Liver (tissue), 9 donors: ENCODE measurements around the gene CKMT2. TPM values are rescaled to one million over a fixed set of nuclear protein-coding genes. Genes with fewer than 3 reads are reported as not detected.

ENCODE experiments used
- DNase-seq: peaks from one replicate; pipeline ENCODE4 v3.0.0-alpha.2; 2017; ENCODE audit warnings: low spot score
- H3K27ac ChIP-seq, 2 donors: one replicate each; pipeline ENCODE4 v1.7.0; 2013; ENCODE audit warnings: inconsistent platforms in 2 of 2, low read length in 2 of 2, control low read depth in 1 of 2, low read depth in 1 of 2, mild to moderate bottlenecking in 1 of 2
- H3K27me3 ChIP-seq, 4 donors: one replicate each; pipeline versions ENCODE4 v1.6.1 to v1.7.0; 2013; ENCODE audit warnings: low read length in 3 of 4, inconsistent platforms in 1 of 4, mild to moderate bottlenecking in 1 of 4, moderate library complexity in 1 of 4; ENCODE audit not compliant: control insufficient read depth in 4 of 4, insufficient read depth in 4 of 4
- H3K36me3 ChIP-seq, 4 donors: one replicate each; pipeline versions ENCODE4 v1.6.1 to v1.7.0; 2013; ENCODE audit warnings: low read length in 3 of 4, mild to moderate bottlenecking in 3 of 4, low read depth in 1 of 4, moderate library complexity in 1 of 4; ENCODE audit not compliant: control insufficient read depth in 4 of 4, insufficient read depth in 3 of 4
- H3K4me1 ChIP-seq, 4 donors: one replicate each; pipeline versions ENCODE4 v1.6.1 to v1.7.0; 2013; ENCODE audit warnings: low read length in 3 of 4, mild to moderate bottlenecking in 3 of 4, moderate library complexity in 1 of 4; ENCODE audit not compliant: control insufficient read depth in 4 of 4, insufficient read depth in 4 of 4
- H3K4me3 ChIP-seq, 3 donors: one replicate each; pipeline versions ENCODE4 v1.6.1 to v1.7.0; 2013; ENCODE audit warnings: low read length in 3 of 3, control low read depth in 1 of 3, low read depth in 1 of 3, mild to moderate bottlenecking in 1 of 3
- H3K9ac ChIP-seq, 2 donors: one replicate each; pipeline ENCODE4 v1.7.0; 2013; ENCODE audit warnings: low read length in 2 of 2, mild to moderate bottlenecking in 2 of 2, moderate library complexity in 2 of 2, control low read depth in 1 of 2, low read depth in 1 of 2
- H3K9me3 ChIP-seq, 4 donors: one replicate each; pipeline versions ENCODE4 v1.6.1 to v1.7.0; 2013; ENCODE audit warnings: low read length in 3 of 4; ENCODE audit not compliant: control insufficient read depth in 4 of 4
- CTCF ChIP-seq: fragments of 150-350 bp; IDR thresholded peaks from 2 replicates; pipeline ENCODE4 v1.5.1; 2017; ENCODE audit warnings: improper control_type of control experiment, low read depth, low read length; ENCODE audit not compliant: missing input control
- EGR1 ChIP-seq, 2 donors: IDR thresholded peaks; 2 replicates each; pipeline ENCODE4 v1.6.1; 2016 to 2018; ENCODE audit warnings: antibody characterized with exemption in 2 of 2, low read depth in 2 of 2
- MAX ChIP-seq: IDR thresholded peaks from 2 replicates; pipeline ENCODE4 v1.6.1; 2016; ENCODE audit warnings: antibody characterized with exemption
- NR2F2 ChIP-seq: IDR thresholded peaks from 2 replicates; pipeline ENCODE4 v1.6.1; 2016; ENCODE audit warnings: antibody characterized with exemption
- RXRA ChIP-seq, 2 donors: IDR thresholded peaks; 2 replicates each; pipeline ENCODE4 v1.6.1; 2017 to 2018; ENCODE audit warnings: antibody characterized with exemption in 2 of 2, mild to moderate bottlenecking in 1 of 2
- SP1 ChIP-seq: IDR thresholded peaks from 2 replicates; pipeline ENCODE4 v1.6.1; 2018; ENCODE audit warnings: antibody characterized with exemption, mild to moderate bottlenecking
- TAF1 ChIP-seq: conservative IDR thresholded peaks from 2 replicates; pipeline ENCODE4 v1.6.1; 2016; ENCODE audit warnings: antibody characterized with exemption, mild to moderate bottlenecking
- WGBS: extraction: QIAGEN DNeasy Blood & Tissue Kit; methylation state at CpG from one replicate; pipeline ENCODE4 v1.1.7; 2013; 5-methylcytosine and 5-hydroxymethylcytosine counted together
- polyA plus RNA-seq, 2 donors: library from polyadenylated mRNA; stranded (reverse) in 1 of 2; unstranded in 1 of 2; fragments of 200-250 nt in 1 of 2; fragments of >200 nt in 1 of 2; fragmentation: Nextera tagmentation in 1 of 2; extraction: Ambion mirVana in 1 of 2; gene quantifications; one replicate each; pipeline versions ENCODE4 v1.2.1 to v1.2.3, GENCODE V29; 2013 to 2015
- total RNA-seq, 2 donors: library from RNA; depleted of rRNA; stranded (reverse); fragments of >200 nt; gene quantifications; one replicate each; pipeline ENCODE4 v1.2.3, GENCODE V29; 2014
- TF ChIP-seq, protein P1 (sequence below): IDR thresholded peaks from 2 replicates; pipeline ENCODE4 v1.6.1; 2016; ENCODE audit warnings: antibody characterized with exemption, mild to moderate bottlenecking
- TF ChIP-seq, protein P2 (sequence below): IDR thresholded peaks from 2 replicates; pipeline ENCODE4 v1.6.1; 2016; ENCODE audit warnings: antibody characterized with exemption
- donor health status: healthy.
- donor health status: healthy.
- donor health status: healthy.
- donor health status: healthy.
- donor health status: healthy.

The CKMT2 gene
- total and polyA plus RNA-seq, 4 donors: 0.20 to 2.6 (median 0.82) TPM

GRCh38 chr5:81232464-81233079 lies 550 bp upstream of the CKMT2 start:
- TF ChIP-seq RXRA (IDR thresholded peaks at IDR 0.05) (peak in 1 of 2 donors; percentile 22), MAX (no peak)
- no peak overlapping the region for H3K9ac ChIP-seq
- DNase-seq: no peak
- no peaks in the 10 kb centered on the region for H3K36me3 ChIP-seq
- H3K27ac ChIP-seq: peak overlapping the region in 1 of 2 donors; percentile 11
- H3K4me1 ChIP-seq: peaks cover 0 to 8% (median 3%) of the 10 kb centered on the region in 4 donors
- no peaks in the 10 kb centered on the region for H3K27me3 ChIP-seq
- 87% methylated on average over 12 of the region's 12 CpGs for WGBS
- peak overlapping the region in 1 of 3 donors; percentile 7 for H3K4me3 ChIP-seq
- H3K9me3 ChIP-seq: no peaks in the 10 kb centered on the region

DNA sequence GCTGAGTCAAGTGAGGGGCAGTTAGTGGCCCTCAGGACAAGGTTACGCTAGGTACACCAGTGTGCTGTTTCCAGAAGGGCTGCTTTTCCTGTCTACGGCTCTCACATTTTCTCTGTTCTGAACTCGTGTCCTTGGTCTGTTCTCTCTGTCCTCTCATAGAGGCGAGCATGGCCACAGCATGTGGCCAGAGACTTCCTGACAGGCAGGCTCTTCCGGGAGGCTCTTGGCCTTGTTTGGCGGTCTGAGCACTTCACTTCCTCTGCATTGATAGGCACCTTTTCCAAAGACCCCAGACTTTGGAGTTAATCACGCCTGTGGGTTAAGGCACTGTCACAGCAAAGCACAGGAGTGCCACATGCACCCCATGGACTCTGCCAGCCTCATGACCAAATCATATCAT lies 1.2 kb downstream of the CKMT2 start:
- no peak overlapping the region for H3K27ac ChIP-seq
- 90% methylated on average over 7 of the region's 7 CpGs for WGBS
- H3K4me1 ChIP-seq: peaks cover 0 to 8% (median 3%) of the 10 kb centered on the region in 4 donors

More for the DNA sequence above, 1.2 kb downstream of the CKMT2 start:
- Histone ChIP-seq H3K9ac (no peak overlapping the region), H3K4me3 (no peak overlapping the region), H3K9me3 (no peaks in the 10 kb centered on the region), H3K36me3 (no peaks in the 10 kb centered on the region), H3K27me3 (no peaks in the 10 kb centered on the region)
- DNase-seq: no peak
- TF ChIP-seq NR2F2: no peak
- no peak for TF ChIP-seq EGR1 (IDR thresholded peaks at IDR 0.05; ENCODE audit: low read depth in 2 of 2)
- no peak for TF ChIP-seq SP1
- no peak for TF ChIP-seq TAF1
- TF ChIP-seq, protein P1, sequence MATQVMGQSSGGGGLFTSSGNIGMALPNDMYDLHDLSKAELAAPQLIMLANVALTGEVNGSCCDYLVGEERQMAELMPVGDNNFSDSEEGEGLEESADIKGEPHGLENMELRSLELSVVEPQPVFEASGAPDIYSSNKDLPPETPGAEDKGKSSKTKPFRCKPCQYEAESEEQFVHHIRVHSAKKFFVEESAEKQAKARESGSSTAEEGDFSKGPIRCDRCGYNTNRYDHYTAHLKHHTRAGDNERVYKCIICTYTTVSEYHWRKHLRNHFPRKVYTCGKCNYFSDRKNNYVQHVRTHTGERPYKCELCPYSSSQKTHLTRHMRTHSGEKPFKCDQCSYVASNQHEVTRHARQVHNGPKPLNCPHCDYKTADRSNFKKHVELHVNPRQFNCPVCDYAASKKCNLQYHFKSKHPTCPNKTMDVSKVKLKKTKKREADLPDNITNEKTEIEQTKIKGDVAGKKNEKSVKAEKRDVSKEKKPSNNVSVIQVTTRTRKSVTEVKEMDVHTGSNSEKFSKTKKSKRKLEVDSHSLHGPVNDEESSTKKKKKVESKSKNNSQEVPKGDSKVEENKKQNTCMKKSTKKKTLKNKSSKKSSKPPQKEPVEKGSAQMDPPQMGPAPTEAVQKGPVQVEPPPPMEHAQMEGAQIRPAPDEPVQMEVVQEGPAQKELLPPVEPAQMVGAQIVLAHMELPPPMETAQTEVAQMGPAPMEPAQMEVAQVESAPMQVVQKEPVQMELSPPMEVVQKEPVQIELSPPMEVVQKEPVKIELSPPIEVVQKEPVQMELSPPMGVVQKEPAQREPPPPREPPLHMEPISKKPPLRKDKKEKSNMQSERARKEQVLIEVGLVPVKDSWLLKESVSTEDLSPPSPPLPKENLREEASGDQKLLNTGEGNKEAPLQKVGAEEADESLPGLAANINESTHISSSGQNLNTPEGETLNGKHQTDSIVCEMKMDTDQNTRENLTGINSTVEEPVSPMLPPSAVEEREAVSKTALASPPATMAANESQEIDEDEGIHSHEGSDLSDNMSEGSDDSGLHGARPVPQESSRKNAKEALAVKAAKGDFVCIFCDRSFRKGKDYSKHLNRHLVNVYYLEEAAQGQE: no peak
- TF ChIP-seq, protein P2, sequence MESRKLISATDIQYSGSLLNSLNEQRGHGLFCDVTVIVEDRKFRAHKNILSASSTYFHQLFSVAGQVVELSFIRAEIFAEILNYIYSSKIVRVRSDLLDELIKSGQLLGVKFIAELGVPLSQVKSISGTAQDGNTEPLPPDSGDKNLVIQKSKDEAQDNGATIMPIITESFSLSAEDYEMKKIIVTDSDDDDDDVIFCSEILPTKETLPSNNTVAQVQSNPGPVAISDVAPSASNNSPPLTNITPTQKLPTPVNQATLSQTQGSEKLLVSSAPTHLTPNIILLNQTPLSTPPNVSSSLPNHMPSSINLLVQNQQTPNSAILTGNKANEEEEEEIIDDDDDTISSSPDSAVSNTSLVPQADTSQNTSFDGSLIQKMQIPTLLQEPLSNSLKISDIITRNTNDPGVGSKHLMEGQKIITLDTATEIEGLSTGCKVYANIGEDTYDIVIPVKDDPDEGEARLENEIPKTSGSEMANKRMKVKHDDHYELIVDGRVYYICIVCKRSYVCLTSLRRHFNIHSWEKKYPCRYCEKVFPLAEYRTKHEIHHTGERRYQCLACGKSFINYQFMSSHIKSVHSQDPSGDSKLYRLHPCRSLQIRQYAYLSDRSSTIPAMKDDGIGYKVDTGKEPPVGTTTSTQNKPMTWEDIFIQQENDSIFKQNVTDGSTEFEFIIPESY: no peak
- TF ChIP-seq CTCF: no peak
- no peak for TF ChIP-seq RXRA (IDR thresholded peaks at IDR 0.05)
